HepG2 (cell line): ENCODE data around the gene CTNNA3. TPM values are rescaled to one million over a fixed set of nuclear protein-coding genes. Genes with fewer than 3 reads are reported as not detected.

Experiments used
- ATAC-seq: fragments of 200-7000 bp; cut with Tn5 transposase; 3 replicates; pipeline ENCODE4 v1.9.1; 2020; ENCODE audit warnings: mild to moderate bottlenecking, moderate library complexity
- BruUV-seq: library from RNA; stranded (reverse); fragments of 400-500 nt; replicated peaks from 2 replicates; lab custom pipeline; 2021; lab: Mats Ljungman, UMichigan
- CTCF ChIA-PET: fragments of 300-600 bp; formaldehyde crosslinking; extraction: SDS; loops from one replicate; lab custom pipeline; 2021; ENCODE audit warnings: low total read pairs, inconsistent platforms, low intra/inter-chr PET ratio; lab: Yijun Ruan, JAX
- POLR2A ChIA-PET: fragments of 350-600 bp; sonication (Branson Sonifier 250); formaldehyde crosslinking; loops from one replicate; lab custom pipeline; 2020; ENCODE audit warnings: antibody characterized with exemption, inconsistent platforms; lab: Yijun Ruan, JAX
- DNase-seq: peaks from one replicate; pipeline ENCODE4 v3.0.0-alpha.2; 2015; ENCODE audit warnings: low spot score
- FAIRE-seq: peaks from 3 replicates; lab custom pipeline; 2011; peaks lifted over from hg19 to GRCh38; lab: Jason Lieb, UNC
- H2AFZ ChIP-seq: one replicate; pipeline ENCODE4 v1.6.1; 2011; ENCODE audit warnings: low read length, inconsistent platforms
- H3K27ac ChIP-seq: fragments of 300-600 bp; 3 replicates; pipeline ENCODE4 v1.8.0; 2011; ENCODE audit warnings: mixed run types, mild to moderate bottlenecking, mixed read lengths, low read length, inconsistent platforms; ENCODE audit not compliant: insufficient read depth; ENCODE audit errors: extremely low read length
- H3K27me3 ChIP-seq, 2 experiments: fragments of 200-600 bp in 1 of 2; 2 replicates in 1 of 2; 3 replicates in 1 of 2; pipeline versions ENCODE4 v1.6.0 to v1.8.0; 2011; ENCODE audit warnings: low read length in 2 of 2, mild to moderate bottlenecking in 2 of 2, moderate library complexity in 2 of 2, inconsistent platforms in 1 of 2; ENCODE audit not compliant: insufficient read depth in 2 of 2, control insufficient read depth in 1 of 2
- H3K36me3 ChIP-seq, 2 experiments: fragments of 200-600 bp in 1 of 2; replicated peaks in 1 of 2; 2 replicates in 1 of 2; 3 replicates in 1 of 2; pipeline versions ENCODE4 v1.5.1 to v1.8.0; 2011; ENCODE audit warnings: low read length in 2 of 2, inconsistent platforms in 1 of 2; ENCODE audit not compliant: insufficient read depth in 2 of 2, control insufficient read depth in 1 of 2
- H3K4me1 ChIP-seq: 2 replicates; pipeline ENCODE4 v1.5.1; 2012; ENCODE audit warnings: low read length, inconsistent platforms; ENCODE audit not compliant: insufficient read depth
- H3K4me2 ChIP-seq: 2 replicates; pipeline ENCODE4 v1.6.0; 2011; ENCODE audit warnings: low read depth, low read length, inconsistent platforms
- H3K4me3 ChIP-seq, 3 experiments: fragments of 200-600 bp in 1 of 3; sonication (generic), shearing (Covaris generic) in 1 of 3; replicated peaks in 1 of 3; 2 replicates each; pipeline ENCODE4 v1.5.1; 2011 to 2016; ENCODE audit warnings: low read length in 3 of 3, inconsistent platforms in 2 of 3, low read depth in 2 of 3, mild to moderate bottlenecking in 2 of 3, control low read depth in 1 of 3, mixed read lengths in 1 of 3; ENCODE audit not compliant: insufficient read depth in 1 of 3
- H3K79me2 ChIP-seq: one replicate; pipeline ENCODE4 v1.6.1; 2011; ENCODE audit warnings: low read length, inconsistent platforms; ENCODE audit not compliant: insufficient read depth
- H3K9ac ChIP-seq: 2 replicates; pipeline ENCODE4 v1.6.0; 2011; ENCODE audit warnings: mild to moderate bottlenecking, low read depth, low read length, inconsistent platforms; ENCODE audit not compliant: insufficient read depth
- H3K9me3 ChIP-seq: 2 replicates; pipeline ENCODE4 v1.5.1; 2012; ENCODE audit warnings: mild to moderate bottlenecking, low read length
- H4K20me1 ChIP-seq: 2 replicates; pipeline ENCODE4 v1.6.0; 2011; ENCODE audit warnings: inconsistent platforms, mild to moderate bottlenecking, low read length, moderate library complexity; ENCODE audit not compliant: insufficient read depth
- CSRNP2 ChIP-seq: sonication (generic); formaldehyde crosslinking; conservative IDR thresholded peaks from 2 replicates; pipeline ENCODE4 v1.8.0; 2022; ENCODE audit warnings: low read depth, missing genetic modification reagents
- HNRNPK ChIP-seq: fragments of 200-400 bp; formaldehyde crosslinking; IDR thresholded peaks from 2 replicates; pipeline ENCODE4 v1.6.1; 2018; ENCODE audit warnings: low read length, low read depth, moderate library complexity, mild to moderate bottlenecking; ENCODE audit not compliant: poor library complexity, severe bottlenecking
- MAF1 ChIP-seq: sonication (generic); formaldehyde crosslinking; IDR thresholded peaks from 2 replicates; pipeline ENCODE4 v1.5.0; 2020; ENCODE audit warnings: missing genetic modification reagents, borderline replicate concordance
- MXD3 ChIP-seq: IDR thresholded peaks from 2 replicates; pipeline ENCODE4 v1.6.1; 2016; ENCODE audit warnings: mild to moderate bottlenecking, missing biosample characterization, missing genetic modification reagents
- PRMT3 ChIP-seq: sonication (generic); formaldehyde crosslinking; IDR thresholded peaks from 2 replicates; pipeline ENCODE4 v1.8.1; 2022; ENCODE audit warnings: low read depth, mild to moderate bottlenecking, moderate library complexity, missing genetic modification reagents, borderline replicate concordance
- SRSF9 ChIP-seq: fragments of 200-400 bp; formaldehyde crosslinking; IDR thresholded peaks from 2 replicates; pipeline ENCODE4 v1.6.1; 2018; ENCODE audit warnings: borderline replicate concordance, mild to moderate bottlenecking, low read depth, low read length; ENCODE audit not compliant: insufficient read depth, poor library complexity, severe bottlenecking
- WGBS: methylation state at CpG from one replicate; pipeline ENCODE4 v1.1.6; 2017; ENCODE audit warnings: low lambda C conversion rate; 5-methylcytosine and 5-hydroxymethylcytosine counted together
- in situ Hi-C: cut with HindIII; loops from 2 replicates; pipeline ENCODE4 v1.10.0; 2017; ENCODE audit warnings: low pct_unique_long_range_greater_than_20kb; ENCODE audit not compliant: extremely low pct_ligation_motif_present
- intact Hi-C: fragments of 100-400 bp; cut with micrococcal nuclease; formaldehyde crosslinking; loops from one replicate; pipeline ENCODE4 v1.10.0; 2022; ENCODE audit not compliant: unreplicated experiment
- polyA plus RNA-seq, 8 experiments: library from polyadenylated mRNA; depleted of rRNA in 3 of 8; stranded (reverse) in 7 of 8; unstranded in 1 of 8; fragments of >200 nt; fragmentation: Illumina TruSeq in 4 of 8; extraction: Trizol in 4 of 8; gene quantifications; 2 replicates each; pipeline versions ENCODE4 v1.2.1 to v1.2.3, GENCODE V29; 2011 to 2016; ENCODE audit warnings: low read depth in 4 of 8, missing spikeins in 1 of 8, mixed read lengths in 1 of 8; ENCODE audit not compliant: insufficient read depth in 1 of 8
- total RNA-seq, 5 experiments: library from RNA; depleted of rRNA; stranded (reverse); fragments of >200 nt; fragmentation: Illumina TruSeq; extraction: Trizol; gene quantifications; 2 replicates each; pipeline ENCODE4 v1.2.3, GENCODE V29; 2016; ENCODE audit warnings: low read depth in 1 of 5

The CTNNA3 gene
- total and polyA plus RNA-seq, 2 of the 13 experiments (the other 11 are each of a cell fraction or from before 2014, with no cell fraction given), result not detected

GRCh38 chr10:66223656-66224055 is 1472.3 kb downstream of the CTNNA3 start:
- TF ChIP-seq PRMT3 (CRISPR knock-in tag) (no peak), MXD3 (no peak), MAF1 (CRISPR knock-in tag) (no peak)
- ATAC-seq, result no peak
- Histone ChIP-seq H3K79me2 (no peaks in the 10 kb centered on the region), H3K27me3 (no peaks in the 10 kb centered on the region), H3K9ac (no peak overlapping the region), H3K36me3 (no peaks in the 10 kb centered on the region), H4K20me1 (no peaks in the 10 kb centered on the region), H3K4me3 (no peak overlapping the region), H3K4me1 (no peaks in the 10 kb centered on the region), H2AFZ (no peak overlapping the region), H3K27ac (no peak overlapping the region), H3K4me2 (no peak overlapping the region), H3K9me3 (peaks cover 25% of the 10 kb centered on the region)
- ChIA-PET CTCF (no interaction called here), POLR2A (no interaction called here)
- no peak for FAIRE-seq
- no peak for DNase-seq
- WGBS, result 0% methylated on average over 1 of the region's 1 CpG
- BruUV-seq, result no TSS peak
- intact Hi-C loops (no loop called here), in situ Hi-C loops (no loop called here)

GRCh38 chr10:66222462-66223046 is 1473.4 kb downstream of the CTNNA3 start:
- DNase-seq, result no peak
- FAIRE-seq, result no peak
- intact Hi-C loops (no loop called here), in situ Hi-C loops (no loop called here)
- no peaks in the 10 kb centered on the region for H3K36me3 ChIP-seq
- H3K4me1 ChIP-seq, result no peaks in the 10 kb centered on the region
- H3K4me2 ChIP-seq, result no peak overlapping the region
- H3K27me3 ChIP-seq, result no peaks in the 10 kb centered on the region
- ChIA-PET CTCF (no interaction called here), POLR2A (no interaction called here)
- no peak overlapping the region for H2AFZ ChIP-seq
- H4K20me1 ChIP-seq, result no peaks in the 10 kb centered on the region
- no TSS peak for BruUV-seq
- H3K27ac ChIP-seq, result no peak overlapping the region
- H3K9ac ChIP-seq, result no peak overlapping the region
- 9% methylated on average over 3 of the region's 3 CpGs for WGBS
- peaks cover 18% of the 10 kb centered on the region for H3K9me3 ChIP-seq
- no peaks in the 10 kb centered on the region for H3K79me2 ChIP-seq
- ATAC-seq, result no peak
- no peak overlapping the region for H3K4me3 ChIP-seq
- TF ChIP-seq HNRNPK (peak; percentile 64), SRSF9 (peak; percentile 70), CSRNP2 (CRISPR knock-in tag) (no peak)
